Measurements from ENCODE around the gene RFTN1.

GRCh38 chr3:16319723-16320122 lies 193.8 kb downstream of the RFTN1 start:
- TF ChIP-seq POLR2A (IDR thresholded peaks at IDR 0.05): no peak
- TF ChIP-seq CTCF (IDR thresholded peaks at IDR 0.05): no peak

Measured in testis (tissue), 2 donors.